Transverse colon (tissue), 4 donors: ENCODE measurements around the gene DOCK1. TPM values are rescaled to one million over a fixed set of nuclear protein-coding genes. Genes with fewer than 3 reads are reported as not detected.

Experiments
- DNase-seq: peaks from one replicate; pipeline ENCODE4 v3.0.0-alpha.2; 2019
- H3K27ac ChIP-seq, 4 donors: fragments of 200-600 bp; sonication (generic); 2 replicates each; pipeline ENCODE4 v1.5.1; 2016 to 2018; ENCODE audit warnings: inconsistent platforms in 4 of 4
- H3K27me3 ChIP-seq: fragments of 200-600 bp; sonication (generic); 2 replicates; pipeline ENCODE4 v1.5.1; 2017; ENCODE audit warnings: inconsistent platforms
- H3K36me3 ChIP-seq, 4 donors: fragments of 200-600 bp; sonication (generic); 2 replicates each; pipeline ENCODE4 v1.5.1; 2017 to 2019; ENCODE audit warnings: inconsistent platforms in 4 of 4
- H3K4me1 ChIP-seq, 4 donors: fragments of 200-600 bp; sonication (generic); 2 replicates each; pipeline ENCODE4 v1.5.1; 2017 to 2020; ENCODE audit warnings: inconsistent platforms in 4 of 4
- H3K4me3 ChIP-seq, 4 donors: fragments of 200-600 bp; sonication (generic); 1 replicate in 1 of 4; 2 replicates in 3 of 4; pipeline versions ENCODE4 v1.5.1 to v1.6.1; 2017 to 2019; ENCODE audit warnings: inconsistent platforms in 4 of 4
- H3K9me3 ChIP-seq, 2 donors: fragments of 200-600 bp; sonication (generic); 2 replicates each; pipeline ENCODE4 v1.5.1; 2017 to 2019; ENCODE audit warnings: inconsistent platforms in 2 of 2
- CTCF ChIP-seq, 5 experiments: fragments of 200-600 bp in 3 of 5; fragments of 450-650 bp in 2 of 5; sonication (generic) in 3 of 5; IDR thresholded peaks; 1 replicate in 2 of 5; 2 replicates in 3 of 5; pipeline ENCODE4 v1.5.1; 2016 to 2017; ENCODE audit warnings: antibody characterized with exemption in 5 of 5, inconsistent platforms in 3 of 5, mild to moderate bottlenecking in 2 of 5, moderate library complexity in 1 of 5
- EP300 ChIP-seq: sonication (generic); formaldehyde crosslinking; IDR thresholded peaks from one replicate; pipeline ENCODE4 v1.6.1; 2017; ENCODE audit warnings: antibody characterized with exemption, low read depth
- POLR2A ChIP-seq: fragments of 450-650 bp; IDR thresholded peaks from one replicate; pipeline ENCODE4 v1.6.1; 2016; ENCODE audit warnings: antibody characterized with exemption, mild to moderate bottlenecking, moderate library complexity
- POLR2AphosphoS5 ChIP-seq, 3 donors: sonication (generic); formaldehyde crosslinking; IDR thresholded peaks; one replicate each; pipeline ENCODE4 v1.6.1; 2016; ENCODE audit warnings: antibody characterized with exemption in 3 of 3
- WGBS, 2 donors: methylation state at CpG; one replicate each; pipeline ENCODE4 v1.1.5; 2018; ENCODE audit warnings: low coverage in 1 of 2; 5-methylcytosine and 5-hydroxymethylcytosine counted together
- in situ Hi-C, 4 donors: fragments of 200-750 bp; cut with MboI; loops; one replicate each; pipeline versions ENCODE4 v1.15.0 to v1.15.1; 2017; ENCODE audit warnings: low sequenced_read_pairs in 3 of 4, low pct_ligation_motif_present in 1 of 4, low pct_unique_long_range_greater_than_20kb in 1 of 4
- intact Hi-C: fragments of 100-400 bp; cut with DNase I; formaldehyde crosslinking; loops from one replicate; pipeline ENCODE4 v1.15.1; 2023; ENCODE audit warnings: low total_unique reads
- total RNA-seq, 4 donors: library from RNA; depleted of rRNA; stranded (reverse); fragments of >200 nt; gene quantifications; one replicate each; pipeline ENCODE4 v1.1.0, GENCODE V29; 2016

The DOCK1 gene
- total RNA-seq, 4 donors from 2014 or later = 75.1 to 200 (median 92.5) TPM

DNA sequence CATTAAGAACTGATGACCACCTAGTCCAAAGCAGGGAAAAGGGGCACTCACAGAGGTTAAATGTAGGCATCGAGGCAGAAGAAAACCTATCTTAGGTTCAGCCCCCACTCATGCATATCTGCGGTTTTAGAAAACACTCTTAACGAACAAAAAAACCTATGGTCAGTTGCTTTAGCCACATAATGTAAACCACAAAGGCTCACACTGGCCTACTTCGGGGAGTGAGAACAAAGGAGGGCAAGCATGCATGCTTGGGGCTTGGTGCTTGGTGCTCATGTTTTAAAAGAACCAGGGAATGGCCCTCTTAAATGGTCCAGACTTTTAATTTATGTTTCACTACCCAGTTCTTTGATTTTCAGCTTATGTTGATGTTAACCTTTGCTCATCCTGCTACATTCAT is 276.9 kb downstream of the DOCK1 start:
- WGBS, 2 donors = 87% methylated on average over 4 of the region's 4 CpGs; no CpG with 5 or more reads in 1 of the 2 donors
- in situ Hi-C loops = no loop called here

DNA sequence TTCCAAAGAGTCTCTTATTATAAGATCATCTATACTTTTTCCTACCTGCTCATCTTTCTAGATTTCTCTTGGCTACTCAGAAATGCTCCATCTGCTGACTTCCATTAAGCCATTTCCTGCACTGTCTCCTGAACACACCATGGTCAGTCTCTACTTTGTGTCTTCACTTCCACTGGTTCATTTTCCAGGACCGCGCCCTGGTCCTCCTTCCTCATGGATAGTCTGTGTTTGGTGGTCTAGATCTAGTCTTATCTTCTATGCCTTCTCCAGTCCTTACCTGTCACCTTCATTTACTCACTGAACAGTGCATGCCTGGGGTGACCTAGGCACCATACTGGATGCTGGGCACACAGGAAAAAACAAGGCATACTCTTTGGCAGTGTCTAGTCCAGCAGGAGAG is 279.4 kb downstream of the DOCK1 start:
- Histone ChIP-seq H3K4me1 (no peaks in the 10 kb centered on the region), H3K27me3 (no peaks in the 10 kb centered on the region), H3K9me3 (no peaks in the 10 kb centered on the region), H3K27ac (no peak overlapping the region), H3K36me3 (no peaks in the 10 kb centered on the region), H3K4me3 (no peak overlapping the region)
- intact Hi-C loops = no loop called here
- in situ Hi-C loops = no loop called here
- WGBS, 2 donors = 89 to 94% methylated on average over 2 of the region's 2 CpGs
- TF ChIP-seq POLR2A = no peak
- TF ChIP-seq CTCF (IDR thresholded peaks at IDR 0.05) = no peak
- no peak for TF ChIP-seq EP300
- TF ChIP-seq POLR2AphosphoS5 (IDR thresholded peaks at IDR 0.05) = no peak
- no peak for DNase-seq

More for the DNA sequence above, 276.9 kb downstream of the DOCK1 start:
- intact Hi-C loops = no loop called here
- Histone ChIP-seq H3K27me3 (no peaks in the 10 kb centered on the region), H3K4me1 (no peaks in the 10 kb centered on the region), H3K4me3 (no peak overlapping the region), H3K27ac (no peak overlapping the region), H3K9me3 (no peaks in the 10 kb centered on the region), H3K36me3 (no peaks in the 10 kb centered on the region)
- TF ChIP-seq POLR2A (no peak), CTCF (IDR thresholded peaks at IDR 0.05) (no peak), POLR2AphosphoS5 (IDR thresholded peaks at IDR 0.05) (no peak), EP300 (no peak)
- no peak for DNase-seq

GRCh38 chr10:127186813-127187212 is 281.6 kb downstream of the DOCK1 start:
- in situ Hi-C loops (no loop called here), intact Hi-C loops (no loop called here)
- H3K9me3 ChIP-seq = no peaks in the 10 kb centered on the region
- no peaks in the 10 kb centered on the region for H3K27me3 ChIP-seq
- no peak for DNase-seq
- no peaks in the 10 kb centered on the region for H3K4me1 ChIP-seq
- WGBS, 2 donors = 58 to 76% methylated on average over 3 to 7 of the region's 7 CpGs
- H3K27ac ChIP-seq = no peak overlapping the region
- H3K4me3 ChIP-seq = no peak overlapping the region
- TF ChIP-seq EP300 (no peak), CTCF (IDR thresholded peaks at IDR 0.05) (no peak), POLR2A (no peak), POLR2AphosphoS5 (IDR thresholded peaks at IDR 0.05) (no peak)
- H3K36me3 ChIP-seq = no peaks in the 10 kb centered on the region

- intact Hi-C loops = no loop called here
- Histone ChIP-seq H3K27me3 (peaks cover 14% of the 10 kb centered on the region), H3K27ac (no peak overlapping the region), H3K4me3 (no peak overlapping the region), H3K9me3 (no peaks in the 10 kb centered on the region), H3K36me3 (no peaks in the 10 kb centered on the region), H3K4me1 (no peaks in the 10 kb centered on the region)
- no peak for DNase-seq
- no peak for TF ChIP-seq CTCF (IDR thresholded peaks at IDR 0.05)
- in situ Hi-C loops = no loop called here
Measured at GRCh38 chr10:127189226-127189625, 284.0 kb downstream of the DOCK1 start.
